ENCODE results near the gene FSTL4. TPM values are rescaled to one million over a fixed set of nuclear protein-coding genes. Genes with fewer than 3 reads are reported as not detected.

FSTL4 gene
- total RNA-seq, 1 experiment from 2014 or later: 0.14 TPM

DNA sequence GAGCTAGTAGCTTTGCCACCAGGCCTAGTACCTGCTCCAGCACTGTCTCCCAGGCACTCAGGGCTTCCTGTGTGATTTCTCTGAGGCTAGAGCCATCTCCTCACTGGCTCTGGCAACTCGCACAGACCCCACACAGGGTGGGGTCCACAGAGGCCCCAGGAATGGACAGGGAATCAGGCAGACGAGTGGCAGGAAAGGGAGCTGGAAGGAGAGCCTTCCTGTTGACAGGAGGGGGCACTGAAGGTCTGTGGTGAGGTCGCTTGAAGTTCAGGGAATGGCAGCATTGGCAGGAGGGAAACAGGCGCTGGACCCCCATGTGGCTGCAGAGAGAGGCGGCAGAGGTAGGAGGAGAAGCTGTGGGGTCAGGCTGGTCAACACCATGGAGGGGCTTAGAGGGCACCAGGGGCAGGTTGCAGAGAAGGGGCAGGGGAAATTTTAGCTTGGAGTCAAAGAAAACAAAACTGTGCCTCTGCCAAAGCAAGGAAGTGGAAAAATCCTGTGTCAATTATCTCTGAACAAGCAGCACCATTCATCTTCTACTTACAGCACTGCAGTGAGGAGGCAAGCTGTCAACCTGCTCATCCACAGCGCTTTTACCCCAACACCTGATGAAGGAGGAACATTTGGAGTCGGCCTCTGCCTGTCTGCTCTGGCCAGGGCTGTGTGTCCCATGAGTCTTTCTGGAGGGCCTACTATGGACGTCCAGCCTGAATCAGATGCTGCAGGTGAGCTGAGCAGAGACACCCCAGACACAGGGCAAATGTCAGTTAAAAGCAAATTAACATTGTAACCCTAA, 270.2 kb downstream of the FSTL4 start:
- DNase-seq (ENCODE audit: low spot score): no peak

DNA sequence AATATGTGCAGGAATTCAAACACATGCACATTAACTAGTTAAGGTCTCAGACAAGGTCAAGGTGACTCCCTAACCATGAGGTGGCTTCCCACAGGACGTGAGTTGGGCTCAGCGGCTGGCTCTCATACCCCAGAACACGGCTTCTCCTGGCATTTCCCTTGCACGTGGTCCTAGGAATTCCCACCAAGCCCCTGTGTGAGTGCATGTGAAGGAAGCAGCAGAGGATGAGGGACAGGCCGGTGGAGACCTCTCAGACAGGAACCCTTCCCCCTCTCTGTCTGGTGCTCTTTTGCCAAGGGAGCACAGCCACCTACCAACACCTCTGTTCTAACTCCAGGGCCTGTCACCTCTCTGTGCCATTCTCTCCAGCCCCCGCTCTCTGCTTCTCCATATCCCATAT, 271.0 kb downstream of the FSTL4 start:
- DNase-seq (ENCODE audit: low spot score): no peak

DNA sequence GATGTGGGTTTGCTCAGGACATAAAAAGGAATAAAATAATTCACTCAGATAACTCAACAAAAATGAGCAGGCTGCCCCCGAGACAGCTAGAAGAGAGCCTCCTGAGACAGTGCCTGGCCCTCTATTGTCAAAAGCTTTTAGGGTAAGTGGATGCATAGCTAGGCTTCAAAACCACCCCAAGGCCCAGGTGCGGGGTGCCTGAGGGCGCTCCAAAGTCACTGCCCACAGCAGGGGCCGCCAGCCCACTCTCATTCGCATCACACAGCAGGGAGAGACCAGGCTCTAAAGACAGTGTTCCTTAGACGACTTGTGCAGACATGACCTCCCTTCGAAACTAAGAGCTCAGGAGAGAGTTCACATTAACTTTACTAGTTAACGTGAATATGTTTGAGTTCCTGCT, 271.5 kb downstream of the FSTL4 start:
- no peak for DNase-seq (ENCODE audit: low spot score)

DNA sequence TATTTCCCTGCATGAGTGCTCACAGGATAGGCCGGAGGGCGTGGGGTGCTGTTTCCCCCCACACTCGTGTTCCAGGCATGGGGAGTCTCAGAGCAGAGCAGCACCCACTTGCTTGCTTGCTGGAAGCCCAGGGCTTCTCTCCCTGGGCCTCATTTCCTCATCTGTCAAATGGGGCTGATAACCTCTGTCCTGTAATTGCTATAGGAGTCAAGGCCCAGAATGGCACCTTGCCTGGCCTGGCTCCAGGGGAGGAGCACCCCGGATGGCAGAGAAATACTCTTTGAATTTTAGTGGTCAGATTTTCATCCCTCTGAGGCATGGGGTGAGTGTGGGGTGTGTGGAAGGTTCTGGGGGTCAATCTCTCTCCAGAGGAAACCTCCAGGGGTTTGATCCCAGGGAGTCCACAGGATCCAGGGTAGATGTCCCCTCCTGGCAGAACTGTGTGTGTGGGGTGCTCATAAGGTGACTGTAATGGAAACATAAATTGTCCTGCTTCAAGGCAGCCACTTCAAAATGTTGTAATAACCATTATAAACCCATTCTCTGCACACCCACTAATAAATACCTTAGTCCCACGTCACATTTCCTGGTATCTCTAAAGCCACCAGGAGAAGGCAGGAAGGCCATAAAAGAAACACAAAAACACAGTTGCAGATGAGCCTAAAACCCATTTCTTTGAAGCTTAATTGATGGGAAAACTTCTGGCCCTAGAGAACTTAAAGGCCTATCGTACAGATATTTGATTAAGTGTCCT, 272.2 kb downstream of the FSTL4 start:
- no peak for DNase-seq (ENCODE audit: low spot score)

DNA sequence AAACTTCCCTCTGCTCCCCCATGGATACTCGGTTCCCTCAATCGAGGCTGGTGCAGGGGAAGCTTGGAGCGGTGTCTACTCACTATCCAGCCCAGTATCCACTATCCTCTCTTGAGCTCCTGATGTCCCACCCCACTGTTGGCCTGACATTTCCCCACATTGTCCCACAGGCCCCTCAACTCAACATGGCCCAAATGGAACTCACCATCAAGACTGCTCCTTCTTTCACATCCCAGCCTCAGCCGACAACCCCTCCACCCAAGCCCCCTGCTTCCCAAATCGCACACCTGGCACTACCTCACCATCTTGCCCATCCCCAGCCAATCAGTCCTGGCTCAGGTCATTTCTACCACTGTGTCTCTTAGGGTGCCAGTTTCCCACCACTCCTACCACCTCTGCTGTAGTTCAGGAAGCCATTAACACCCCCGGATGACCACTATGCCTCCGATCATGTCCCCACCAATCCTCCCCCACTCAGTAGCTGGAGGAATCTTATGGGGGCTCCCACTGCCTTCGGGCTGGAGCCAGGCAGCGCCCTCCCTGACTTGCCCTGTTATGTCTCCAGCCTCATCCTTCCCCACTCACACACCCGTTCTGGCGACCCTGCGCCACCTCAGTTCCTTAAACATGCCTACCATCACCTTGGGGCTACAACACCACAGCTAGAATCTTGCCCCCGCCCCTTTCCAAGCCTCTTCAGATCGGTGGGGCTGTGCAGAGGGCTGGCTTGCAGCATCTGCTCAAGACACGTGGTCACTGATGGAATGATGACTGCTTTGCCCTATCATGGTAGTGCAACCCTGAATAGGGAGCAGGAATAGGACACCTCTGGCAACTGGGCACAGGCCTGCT, 273.6 kb downstream of the FSTL4 start:
- no peak for DNase-seq (ENCODE audit: low spot score)

DNA sequence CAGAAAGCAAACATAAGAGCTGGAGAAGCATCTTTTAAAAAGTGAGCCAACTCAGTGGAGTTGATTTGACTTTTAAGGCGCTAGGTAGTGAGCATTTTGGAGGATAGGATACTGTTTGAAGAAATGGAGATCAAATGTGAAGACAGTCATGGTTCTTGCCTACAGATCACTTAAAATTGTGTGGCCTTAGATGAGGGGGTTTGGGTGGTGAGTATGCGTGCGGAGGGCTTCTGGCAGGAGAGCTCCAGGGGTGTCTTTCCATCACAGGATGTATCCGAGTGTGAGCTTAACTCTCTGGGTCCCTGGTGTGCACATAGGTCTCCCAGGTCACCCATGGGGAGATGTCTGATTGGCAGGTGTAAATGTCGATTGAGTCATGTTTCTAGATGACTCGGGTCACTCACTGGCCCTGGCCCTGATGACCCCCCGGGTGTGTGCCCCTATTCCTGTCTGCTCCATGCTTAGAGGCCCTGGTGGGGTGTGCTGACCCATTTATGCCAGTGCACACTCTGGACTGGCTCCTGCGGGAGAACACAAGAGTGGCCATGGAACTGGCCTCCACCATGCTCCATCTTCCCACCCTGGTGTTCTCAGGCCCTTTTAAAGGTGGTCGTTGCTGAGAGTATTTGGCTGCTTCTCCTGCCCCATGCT, 274.4 kb downstream of the FSTL4 start:
- DNase-seq (ENCODE audit: low spot score): no peak

DNA sequence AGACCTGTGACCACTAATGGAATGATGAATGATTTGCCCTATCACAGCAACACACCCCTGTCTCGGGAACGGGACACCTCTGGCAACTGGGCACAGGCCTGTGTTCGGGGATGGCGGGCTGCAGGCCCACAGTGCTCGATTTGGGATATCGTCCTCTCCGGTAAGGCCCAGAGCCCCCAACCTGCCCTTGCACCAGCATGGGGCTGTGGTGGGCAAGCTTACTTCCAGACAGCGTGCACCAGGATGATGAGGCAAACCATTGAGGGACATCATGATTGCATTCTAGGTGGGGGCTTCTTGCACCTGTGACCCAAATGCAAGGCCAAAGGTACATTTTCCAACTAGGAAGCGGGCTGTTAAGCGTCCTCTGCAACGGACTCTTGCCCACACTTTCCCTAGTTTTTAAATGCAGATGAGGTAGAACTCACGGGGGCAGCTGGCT, 275.4 kb downstream of the FSTL4 start:
- no peak for DNase-seq (ENCODE audit: low spot score)

DNA sequence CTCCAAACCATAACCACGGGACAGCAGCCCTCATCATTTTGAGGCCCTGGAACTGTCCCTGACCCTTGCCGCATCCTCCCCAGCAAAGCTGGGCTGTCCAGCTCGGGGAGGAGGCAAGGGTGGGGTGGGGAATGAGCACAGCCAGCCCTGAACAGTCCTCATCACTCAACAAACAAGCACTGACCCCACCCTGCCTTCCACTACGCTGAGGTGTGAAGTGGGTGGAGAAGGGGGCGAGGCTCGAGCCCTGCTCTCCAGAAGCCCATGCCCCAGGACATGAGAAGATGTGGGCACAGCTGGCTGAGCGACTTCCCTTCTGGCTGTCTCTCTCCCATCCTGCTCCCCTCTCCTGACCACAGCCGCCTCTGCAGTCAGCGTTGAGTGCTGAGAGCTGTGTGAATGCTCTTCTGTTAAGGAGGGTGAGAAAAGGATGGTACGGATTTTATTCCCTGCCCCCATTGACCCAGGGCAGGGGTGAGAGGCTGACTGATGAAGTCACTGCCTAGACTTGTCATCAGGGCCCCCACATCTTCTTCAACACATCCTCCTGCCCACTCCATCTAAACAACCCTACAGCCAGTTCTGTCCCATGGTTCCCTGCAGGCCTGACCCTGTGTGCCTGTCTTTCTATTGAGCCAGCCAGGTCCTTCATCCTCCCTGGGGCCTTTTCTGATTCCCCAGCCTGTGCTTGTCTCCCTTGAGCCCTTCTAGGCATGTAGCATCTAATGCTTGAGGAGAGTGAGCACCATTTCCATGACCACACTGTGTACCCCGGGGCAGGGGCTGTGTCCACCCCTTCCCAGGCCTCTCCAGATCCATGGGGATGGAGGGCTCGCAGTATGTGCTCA, 276.0 kb downstream of the FSTL4 start:
- DNase-seq (ENCODE audit: low spot score): no peak

DNA sequence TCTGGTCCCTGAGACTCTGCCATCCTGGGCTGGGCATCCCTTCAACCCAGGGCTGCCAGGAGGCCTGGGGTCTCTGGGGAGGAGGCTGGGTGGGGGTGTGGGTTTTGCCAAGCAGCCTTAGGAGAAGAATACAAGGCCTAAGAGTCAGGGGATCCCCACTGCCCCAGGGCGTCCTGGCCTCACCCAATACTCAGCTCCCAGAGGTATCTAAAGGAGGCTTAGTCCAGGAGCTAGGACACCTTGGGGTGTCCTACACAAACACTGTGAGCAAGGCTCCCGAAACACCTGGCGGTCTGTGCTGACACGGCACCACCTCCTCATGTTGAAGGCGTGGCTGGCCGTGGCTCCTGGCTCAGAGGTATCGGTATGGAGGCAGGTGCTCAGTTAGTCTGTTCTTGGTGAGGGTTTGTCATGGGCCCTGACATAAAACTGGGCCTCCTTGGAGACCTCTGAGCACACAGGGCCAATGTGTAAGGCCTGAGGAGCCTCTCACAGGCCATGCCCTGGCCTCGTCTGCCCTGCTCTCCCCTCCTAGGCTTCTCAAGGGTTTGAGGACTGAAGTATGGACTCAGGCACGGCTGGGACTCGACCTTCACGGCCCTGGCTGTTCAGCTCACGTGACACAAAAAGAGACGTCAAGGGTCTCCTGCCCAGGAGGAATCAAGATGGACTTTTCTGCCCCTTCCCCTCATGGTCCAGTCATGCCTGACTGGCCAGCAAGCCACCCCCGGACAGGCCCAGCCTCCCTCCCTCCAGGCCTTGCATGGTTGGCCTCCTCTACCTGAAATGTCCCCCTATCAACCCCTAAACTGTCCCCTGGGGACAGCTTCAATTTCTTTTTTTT, 277.3 kb downstream of the FSTL4 start:
- DNase-seq (ENCODE audit: low spot score): no peak

DNA sequence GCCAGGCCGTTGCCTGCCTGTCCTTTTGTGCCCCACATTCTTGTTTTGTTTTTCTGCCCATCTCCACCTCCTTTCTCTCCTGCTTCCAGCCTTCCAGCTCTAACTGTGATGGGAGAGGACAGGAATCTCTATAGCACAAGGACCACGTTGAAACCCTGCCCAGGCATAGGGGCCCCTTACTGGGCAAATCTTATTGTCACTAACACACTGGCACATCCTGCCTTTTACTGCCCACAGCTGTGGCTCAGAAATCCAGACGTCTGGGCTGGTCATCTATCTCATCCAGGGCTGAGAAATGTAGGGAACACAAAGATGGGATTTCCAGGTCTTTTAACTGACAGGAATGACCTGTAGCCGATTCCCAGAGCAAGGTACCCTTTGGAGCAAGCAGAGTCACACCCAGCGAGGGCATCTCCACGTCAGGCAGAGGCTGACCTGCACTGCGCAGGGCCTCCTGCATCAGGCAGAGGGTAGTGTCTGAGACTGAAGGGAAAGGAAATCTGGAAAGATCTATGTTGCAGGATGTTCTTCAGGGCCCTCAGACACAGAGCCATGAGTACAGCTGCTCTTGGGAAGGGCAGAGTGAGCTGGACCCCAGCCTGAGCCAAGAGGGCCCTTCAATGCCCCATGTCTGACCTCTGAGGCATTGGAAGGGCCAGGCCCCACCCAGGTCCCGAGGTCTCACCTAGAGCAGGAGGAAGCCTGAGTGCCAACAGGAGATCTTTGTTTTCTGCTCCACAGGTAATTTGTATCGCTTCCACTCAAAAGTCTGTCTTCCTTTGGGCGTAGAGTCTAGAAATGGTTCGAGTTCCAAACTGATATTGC, 278.8 kb downstream of the FSTL4 start:
- no peak for DNase-seq (ENCODE audit: low spot score)

DNA sequence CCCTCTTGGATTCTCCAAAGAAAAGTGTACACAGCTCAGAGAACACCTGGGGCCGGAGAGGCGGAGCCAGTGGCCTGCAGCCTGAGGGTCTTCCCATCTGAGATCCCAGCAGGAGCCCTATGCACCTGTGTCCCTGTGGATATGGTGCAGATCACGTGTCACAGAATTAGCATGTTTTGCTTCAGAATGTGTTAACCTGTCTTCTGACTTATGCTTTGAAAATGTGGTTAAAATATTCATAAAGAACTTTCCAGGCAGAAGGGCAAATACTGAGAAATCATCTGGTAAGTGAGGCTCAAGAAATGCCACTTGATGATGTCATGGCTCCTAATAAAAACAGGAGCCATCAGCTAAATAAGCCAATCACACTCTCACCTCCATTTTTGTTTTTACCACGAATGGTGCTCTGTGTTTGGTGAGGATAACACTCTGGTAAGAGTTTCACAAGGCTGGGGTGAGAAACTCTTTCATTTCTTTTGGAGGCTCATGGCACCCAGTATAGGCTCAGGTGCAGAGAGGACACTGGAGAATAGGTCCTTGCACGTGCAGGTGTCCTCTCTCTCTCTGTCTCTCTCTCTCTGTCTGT, 279.8 kb downstream of the FSTL4 start:
- no peak for DNase-seq (ENCODE audit: low spot score)

DNA sequence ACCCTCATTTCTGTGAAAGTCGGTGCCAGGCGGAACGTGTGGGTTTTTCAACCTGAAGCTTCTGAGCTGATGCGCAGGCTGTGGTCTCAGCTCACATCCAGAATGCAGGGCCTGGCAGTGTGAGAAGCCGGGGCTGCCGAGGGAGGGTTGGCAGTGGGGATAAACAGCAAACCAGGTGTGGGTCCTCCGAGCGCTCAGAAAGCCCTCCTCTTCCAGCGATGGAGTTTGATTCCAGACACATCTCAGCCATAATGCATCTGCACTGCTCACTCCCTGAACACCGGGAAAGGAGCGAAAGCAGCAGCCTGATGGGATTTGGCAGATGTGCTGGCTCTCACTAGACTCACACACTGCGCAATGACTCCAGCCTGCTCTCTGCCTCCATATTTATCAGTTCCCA, 280.4 kb downstream of the FSTL4 start:
- no peak for DNase-seq (ENCODE audit: low spot score)

DNA sequence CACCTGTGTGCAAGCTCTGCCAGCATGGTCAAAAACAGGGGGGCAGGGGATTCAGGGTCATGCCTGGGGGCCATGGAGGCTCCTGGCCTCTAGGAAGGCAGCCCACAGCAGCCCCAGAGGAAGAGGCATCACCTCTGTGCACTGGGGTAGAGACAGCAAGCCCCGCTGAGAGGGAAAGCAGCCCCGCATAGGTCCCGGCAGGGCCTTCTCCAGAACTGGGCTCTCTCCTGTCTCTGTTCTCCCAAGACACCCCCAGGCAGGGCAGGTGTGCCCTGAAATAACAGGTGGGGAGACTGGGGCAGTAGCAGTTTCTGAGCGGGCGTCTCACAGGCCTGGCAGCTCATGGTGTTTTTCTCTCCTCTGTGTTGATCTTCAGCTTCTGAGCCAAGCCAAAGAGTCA, 281.4 kb downstream of the FSTL4 start:
- no peak for DNase-seq (ENCODE audit: low spot score)

DNA sequence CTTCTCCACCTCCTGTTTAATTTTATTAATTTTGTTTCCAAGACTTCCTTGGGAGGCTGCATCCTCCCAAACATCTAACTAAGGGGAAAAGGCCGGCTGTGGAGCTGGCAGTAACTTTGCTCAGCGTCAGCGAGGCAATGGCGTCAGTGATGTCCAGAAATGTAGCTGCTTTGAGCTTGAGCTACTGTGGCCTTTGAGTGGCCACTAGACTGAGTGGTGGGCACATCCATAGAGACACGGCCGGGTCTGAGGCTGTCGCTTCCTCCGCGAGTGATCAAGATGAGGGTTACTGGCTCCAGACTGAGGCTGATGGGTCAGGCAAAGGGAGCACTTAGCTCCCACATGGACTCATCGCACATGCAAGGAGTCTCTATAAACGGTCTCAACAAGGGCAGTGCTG, 283.5 kb downstream of the FSTL4 start:
- DNase-seq (ENCODE audit: low spot score): no peak

DNA sequence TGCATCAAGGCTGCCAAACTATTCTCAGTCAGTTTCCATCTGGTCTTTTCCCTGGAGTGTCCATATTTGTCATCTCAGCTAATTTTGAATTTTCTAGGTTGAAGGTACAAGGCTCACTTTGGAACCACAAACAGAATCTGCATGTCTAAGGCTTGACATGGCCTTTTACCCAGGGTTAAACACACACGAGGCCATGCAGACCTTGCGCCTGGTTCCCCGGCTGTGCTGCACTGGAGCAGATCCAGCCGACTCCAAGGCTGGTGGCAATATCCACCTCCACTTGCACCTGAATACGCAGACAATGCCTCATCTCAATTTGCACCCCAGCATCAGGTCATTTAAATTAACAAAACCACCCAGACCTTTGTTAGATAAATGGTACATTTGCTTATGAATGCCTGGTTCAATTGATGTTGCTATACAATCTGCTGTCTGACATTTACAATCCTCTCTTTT, 284.4 kb downstream of the FSTL4 start:
- DNase-seq (ENCODE audit: low spot score): no peak

DNA sequence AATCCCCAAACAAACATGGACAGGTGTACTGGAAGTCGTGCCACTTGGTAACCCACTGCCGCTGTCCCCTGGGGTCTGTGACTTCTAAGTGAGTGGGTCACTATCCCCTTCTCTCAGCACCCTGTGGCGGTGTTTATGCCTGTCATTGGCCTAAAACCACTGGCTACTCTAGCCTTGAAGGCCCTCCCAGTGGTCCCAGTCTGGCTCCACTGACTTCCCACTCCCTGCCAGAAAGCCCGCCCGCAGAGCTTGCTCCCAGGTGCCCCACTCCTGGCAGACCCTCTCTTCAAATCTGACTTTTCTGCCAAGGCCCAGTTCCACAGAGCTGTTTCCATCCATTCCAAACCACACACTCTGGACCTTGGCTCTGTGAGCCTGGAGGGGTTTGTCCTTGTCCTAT, 286.0 kb downstream of the FSTL4 start:
- no peak for DNase-seq (ENCODE audit: low spot score)

DNA sequence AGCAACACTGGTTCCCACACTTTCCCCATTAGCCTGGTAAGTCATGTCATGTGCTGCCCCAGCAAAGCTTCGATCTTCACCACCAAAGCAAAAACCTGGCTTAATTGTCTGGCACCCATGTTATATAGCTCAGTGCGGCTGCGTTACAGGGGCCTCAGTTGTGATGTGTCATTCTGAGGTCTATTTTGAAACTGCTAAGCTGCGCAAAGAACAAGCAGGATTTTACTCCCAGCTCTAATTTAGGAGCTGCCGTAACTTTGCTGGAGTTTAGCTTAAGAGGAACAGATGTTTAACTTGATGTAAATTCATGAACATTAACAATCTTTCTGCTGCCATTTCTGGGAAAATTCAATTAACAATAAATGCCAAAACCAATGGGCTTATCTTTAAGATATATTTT, 286.5 kb downstream of the FSTL4 start:
- no peak for DNase-seq (ENCODE audit: low spot score)

DNA sequence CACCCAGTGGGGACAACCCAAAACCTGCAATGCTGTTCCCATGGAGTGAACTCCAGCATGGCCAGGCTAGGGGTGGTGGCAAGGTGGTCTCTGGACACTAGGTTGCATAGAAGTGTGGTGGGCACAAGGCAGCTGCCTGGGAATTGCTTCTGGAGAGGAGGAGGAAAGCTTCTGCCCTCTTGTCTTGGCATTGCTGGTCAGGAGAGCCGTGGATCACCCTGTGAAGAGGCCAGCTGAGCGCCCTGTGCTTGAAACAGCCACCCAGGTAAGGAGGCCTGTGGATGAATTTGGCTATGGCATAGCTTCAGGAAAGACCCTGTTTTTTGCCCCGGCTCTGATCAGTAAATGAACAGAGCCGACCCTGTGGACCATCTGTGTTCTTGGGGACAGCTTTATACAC, 287.4 kb downstream of the FSTL4 start:
- no peak for DNase-seq (ENCODE audit: low spot score)

All from H4 (cell line).